LNCAP (cell line): ENCODE data around the gene SLC26A1.

Experiments used
- TF ChIP-seq, protein P1 (sequence below): fragments of 450-650 bp; IDR thresholded peaks from 2 replicates; pipeline ENCODE4 v1.5.1; 2017; ENCODE audit warnings: mild to moderate bottlenecking

SLC26A1 gene

DNA sequence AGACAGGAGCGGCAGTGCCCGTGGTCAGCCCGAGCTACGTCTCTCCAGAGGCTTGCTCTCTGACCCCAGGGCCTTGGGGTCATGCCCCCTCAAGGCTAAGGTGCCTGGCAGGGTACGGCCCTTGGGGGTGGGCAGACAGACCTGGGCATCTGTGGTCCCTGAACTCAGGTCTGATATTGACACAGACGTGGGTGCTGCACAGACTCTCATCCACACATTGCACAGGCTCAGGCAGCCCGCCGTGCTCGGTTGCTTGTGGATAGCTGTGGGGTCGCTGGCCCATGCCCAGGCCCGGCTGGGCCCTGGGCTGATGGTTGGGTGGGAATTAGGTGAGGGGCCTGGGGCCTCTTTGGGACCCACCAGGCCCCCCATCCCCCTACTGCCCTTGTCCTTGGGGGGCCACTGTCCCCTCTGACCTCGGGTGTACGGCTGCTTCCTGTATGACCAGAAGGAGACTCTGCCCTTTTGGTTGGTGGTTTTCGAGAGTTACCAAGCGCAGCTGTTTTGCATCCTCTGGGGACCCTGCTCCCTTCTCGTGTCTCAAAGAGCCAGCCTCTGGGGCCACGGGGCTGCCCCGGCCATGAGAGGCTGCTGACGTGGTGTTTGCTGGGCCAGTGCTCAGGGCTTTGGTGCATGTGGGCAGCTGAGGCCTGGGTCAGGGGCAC, 28.3 kb upstream of the SLC26A1 start:
- TF ChIP-seq, protein P1, sequence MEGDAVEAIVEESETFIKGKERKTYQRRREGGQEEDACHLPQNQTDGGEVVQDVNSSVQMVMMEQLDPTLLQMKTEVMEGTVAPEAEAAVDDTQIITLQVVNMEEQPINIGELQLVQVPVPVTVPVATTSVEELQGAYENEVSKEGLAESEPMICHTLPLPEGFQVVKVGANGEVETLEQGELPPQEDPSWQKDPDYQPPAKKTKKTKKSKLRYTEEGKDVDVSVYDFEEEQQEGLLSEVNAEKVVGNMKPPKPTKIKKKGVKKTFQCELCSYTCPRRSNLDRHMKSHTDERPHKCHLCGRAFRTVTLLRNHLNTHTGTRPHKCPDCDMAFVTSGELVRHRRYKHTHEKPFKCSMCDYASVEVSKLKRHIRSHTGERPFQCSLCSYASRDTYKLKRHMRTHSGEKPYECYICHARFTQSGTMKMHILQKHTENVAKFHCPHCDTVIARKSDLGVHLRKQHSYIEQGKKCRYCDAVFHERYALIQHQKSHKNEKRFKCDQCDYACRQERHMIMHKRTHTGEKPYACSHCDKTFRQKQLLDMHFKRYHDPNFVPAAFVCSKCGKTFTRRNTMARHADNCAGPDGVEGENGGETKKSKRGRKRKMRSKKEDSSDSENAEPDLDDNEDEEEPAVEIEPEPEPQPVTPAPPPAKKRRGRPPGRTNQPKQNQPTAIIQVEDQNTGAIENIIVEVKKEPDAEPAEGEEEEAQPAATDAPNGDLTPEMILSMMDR, result no peak

DNA sequence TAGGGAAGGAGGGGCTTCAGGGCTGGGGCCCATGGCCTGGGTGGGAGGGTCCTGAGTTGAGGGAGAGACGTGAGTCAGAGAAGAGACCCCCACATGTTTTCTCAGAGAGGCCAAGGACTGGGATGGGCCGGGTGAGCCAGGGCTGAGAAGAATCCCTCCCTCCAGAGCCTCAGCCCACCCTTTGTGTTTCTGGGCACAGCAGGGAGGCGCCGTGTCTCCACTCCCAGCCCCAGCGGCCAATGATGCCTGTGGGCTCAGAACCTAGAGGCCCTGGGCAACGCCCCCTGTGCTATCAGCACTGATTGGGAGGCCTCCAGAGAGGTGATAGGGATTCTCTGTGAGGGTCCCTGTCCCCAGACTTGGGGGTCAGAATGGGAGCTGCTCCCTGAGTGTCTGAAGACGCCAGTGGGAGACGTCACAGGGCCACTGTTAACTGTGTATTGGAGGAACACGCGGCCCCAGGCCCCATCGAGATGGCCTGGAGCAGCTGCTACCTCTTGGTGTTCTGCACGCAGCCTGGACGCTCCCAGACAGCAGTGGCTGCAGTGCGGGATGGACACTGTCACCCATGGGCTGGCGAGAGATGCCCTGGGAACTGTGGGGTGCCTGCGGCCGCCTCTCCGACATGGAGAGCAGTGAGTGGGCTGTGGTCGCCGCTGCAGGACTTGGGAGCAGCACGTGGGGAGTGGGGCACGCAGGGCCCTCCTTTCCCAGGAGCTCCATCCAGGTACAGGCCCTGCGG, 26.7 kb upstream of the SLC26A1 start:
- TF ChIP-seq, protein P1, result no peak

DNA sequence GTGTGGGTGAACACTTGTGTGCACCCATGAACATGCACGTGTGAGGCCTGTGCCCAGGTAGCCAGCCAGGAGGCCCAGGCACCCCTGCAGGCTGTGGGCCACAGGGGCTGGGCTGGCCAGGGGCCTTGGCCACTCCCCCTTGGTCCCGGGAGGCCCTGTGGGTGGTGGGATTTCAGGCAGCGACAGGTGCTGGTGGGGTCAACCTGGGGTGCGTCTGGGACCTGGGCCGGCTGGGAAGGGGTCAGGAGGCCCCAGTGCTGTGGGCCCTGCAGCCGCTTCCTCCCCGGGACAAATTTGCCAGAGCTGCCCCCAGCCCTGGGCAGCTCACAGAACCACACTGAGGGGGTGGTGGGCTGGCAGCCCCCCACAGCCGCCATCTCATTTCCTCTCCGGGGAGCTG, 26.1 kb upstream of the SLC26A1 start:
- TF ChIP-seq, protein P1, result no peak

DNA sequence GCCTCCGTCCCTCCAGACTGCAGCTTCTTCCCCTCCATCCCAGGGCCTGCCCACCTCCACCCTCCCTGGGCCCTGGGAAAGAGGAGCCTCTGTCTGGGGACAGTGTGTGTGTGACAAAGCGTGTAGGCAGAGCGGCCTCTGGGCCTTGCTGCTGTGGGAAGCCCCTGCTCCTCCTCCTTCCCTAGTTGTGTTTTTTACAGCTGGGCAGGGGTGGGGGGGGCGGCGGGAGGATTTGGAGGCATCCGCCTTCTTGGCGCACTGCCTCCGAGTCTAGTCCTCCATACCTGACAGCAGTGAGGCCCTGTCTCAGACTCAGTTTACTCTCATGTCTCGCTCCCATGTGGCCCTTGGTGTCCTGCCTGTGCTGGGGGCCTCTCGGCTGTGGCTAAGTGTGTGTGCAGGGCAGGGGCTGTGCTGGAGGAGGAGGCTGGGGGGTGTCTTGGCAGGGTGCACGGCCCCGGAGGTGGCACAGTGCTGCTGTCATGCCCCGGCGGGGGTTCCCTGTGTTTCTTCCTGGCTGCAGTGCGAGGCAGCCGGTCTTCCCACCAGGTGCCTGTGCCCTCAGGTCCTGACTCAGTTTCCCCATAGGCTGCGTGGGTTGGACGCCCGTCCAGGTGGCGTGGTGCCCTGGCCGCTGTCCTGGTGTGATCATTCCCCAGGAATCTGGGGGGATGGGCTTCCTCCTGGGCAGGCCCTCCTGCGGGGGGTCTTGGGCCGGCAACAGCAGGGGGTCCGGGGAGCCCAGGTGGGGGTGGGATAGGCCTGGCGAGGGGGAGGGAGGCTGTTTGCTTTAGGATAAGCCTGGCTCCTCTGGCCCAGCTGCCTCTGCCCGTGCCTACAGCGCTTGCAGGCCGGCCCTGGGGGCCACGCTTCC, 25.2 kb upstream of the SLC26A1 start:
- TF ChIP-seq, protein P1, result no peak

DNA sequence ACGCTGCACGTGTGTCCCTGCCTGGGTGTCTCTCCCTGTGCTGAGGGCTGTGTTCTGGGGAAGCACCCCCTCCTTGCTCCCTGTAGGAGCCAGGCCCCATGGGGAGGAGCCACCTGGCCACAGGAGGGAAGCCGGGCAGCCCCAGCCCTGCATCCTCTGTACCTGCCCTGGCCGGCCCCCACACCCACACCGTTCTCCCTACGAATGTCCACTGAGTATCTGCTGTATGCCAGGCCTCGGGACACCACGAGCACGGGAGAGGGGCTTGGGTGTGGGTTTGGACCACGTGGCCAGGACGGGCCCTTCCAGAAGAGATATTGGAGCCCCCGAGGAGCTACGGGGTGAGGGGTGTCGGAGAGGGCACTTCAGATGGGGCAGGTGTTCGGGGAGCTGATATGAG, 24.5 kb upstream of the SLC26A1 start:
- TF ChIP-seq, protein P1, result no peak

DNA sequence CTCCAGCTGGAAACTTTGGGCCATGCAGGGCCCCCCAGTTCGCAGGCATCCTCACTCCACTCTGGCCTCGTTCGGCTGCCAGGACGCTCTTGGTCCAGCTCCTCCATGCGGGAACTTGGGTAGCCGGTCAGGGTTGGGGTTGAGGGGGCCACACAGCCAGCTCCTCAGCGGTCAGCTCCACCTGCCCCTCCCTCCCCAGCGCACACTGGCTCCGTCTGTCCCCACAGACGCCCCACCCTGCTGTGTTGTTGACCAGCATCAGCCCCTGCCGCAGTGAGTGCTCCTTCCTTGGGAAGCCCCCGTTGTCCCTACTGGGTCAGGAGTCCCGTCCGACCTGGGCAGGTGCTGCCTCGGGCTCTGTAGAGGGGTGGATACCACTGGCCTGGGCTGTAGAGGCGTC, 24.0 kb upstream of the SLC26A1 start:
- TF ChIP-seq, protein P1, result no peak

DNA sequence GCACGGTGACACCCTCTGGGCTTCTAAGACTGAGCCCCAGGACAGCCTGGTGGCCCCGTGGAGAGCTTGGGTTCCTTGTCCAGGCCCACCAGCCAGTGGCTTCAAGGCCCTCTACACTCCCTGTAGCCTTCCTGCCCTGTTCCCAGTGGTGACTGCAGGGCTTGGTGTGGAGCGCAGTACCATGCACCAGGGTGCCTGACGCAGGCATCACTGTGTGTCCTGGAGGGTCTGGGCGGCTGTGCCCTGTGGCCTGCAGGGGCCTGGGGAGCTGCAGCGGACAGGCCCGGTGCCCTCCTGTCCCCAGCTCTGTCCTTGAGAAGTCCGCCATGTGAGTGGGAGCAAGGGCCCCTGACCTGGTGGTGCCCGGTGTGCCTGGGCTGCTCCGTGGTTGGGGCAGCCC, 22.5 kb upstream of the SLC26A1 start:
- TF ChIP-seq, protein P1, result no peak
